ENCODE measurements around the gene SH2D3C.

The SH2D3C gene

GRCh38 chr9:127698386-127698785, 80.1 kb downstream of the SH2D3C start:
- Histone ChIP-seq H3K9me2 (ENCODE audit: low read depth, low read length) (no peaks in the 10 kb centered on the region), H3K27ac (ENCODE audit: low read depth, low read length, poor library complexity, severe bottlenecking) (no peak overlapping the region), H3K79me2 (ENCODE audit: insufficient read depth, low read length) (no peaks in the 10 kb centered on the region), H3K4me3 (ENCODE audit: low read depth, low read length, poor library complexity, severe bottlenecking) (no peak overlapping the region), H3K27me3 (ENCODE audit: insufficient read depth, low read length) (no peaks in the 10 kb centered on the region; the same call in 1 of the 2 replicates), H4K20me1 (ENCODE audit: insufficient read depth, low read length) (no peaks in the 10 kb centered on the region), H3K4me2 (ENCODE audit: low read length) (no peak overlapping the region), H2AFZ (ENCODE audit: low read length) (no peak overlapping the region), H3K9me3 (ENCODE audit: low read length) (no peaks in the 10 kb centered on the region), H3K4me1 (ENCODE audit: insufficient read depth, low read length, severe bottlenecking) (peaks cover 10% of the 10 kb centered on the region), H3K36me3 (ENCODE audit: insufficient read depth, low read length) (no peaks in the 10 kb centered on the region), H3K9ac (ENCODE audit: low read length) (no peak overlapping the region), H3F3A (ENCODE audit: insufficient read depth, low read length) (no peaks in the 10 kb centered on the region; the same call in 1 of the 2 replicates)
- TF ChIP-seq CTCF (IDR thresholded peaks at IDR 0.05; ENCODE audit: low read length) (no peak), EZH2 (IDR thresholded peaks at IDR 0.05; ENCODE audit: borderline replicate concordance, low read length) (no peak)

GRCh38 chr9:127697575-127697974, 80.9 kb downstream of the SH2D3C start:
- Histone ChIP-seq H3K9me3 (ENCODE audit: low read length) (no peaks in the 10 kb centered on the region), H4K20me1 (ENCODE audit: insufficient read depth, low read length) (no peaks in the 10 kb centered on the region)

GRCh38 chr9:127694890-127695720, 83.4 kb downstream of the SH2D3C start:
- Histone ChIP-seq H3K4me3 (ENCODE audit: low read depth, low read length, poor library complexity, severe bottlenecking) (no peak overlapping the region), H3K27me3 (ENCODE audit: insufficient read depth, low read length) (no peaks in the 10 kb centered on the region; the same call in none of the 2 replicates), H3K9me2 (ENCODE audit: low read depth, low read length) (no peaks in the 10 kb centered on the region), H3K9ac (ENCODE audit: low read length) (no peak overlapping the region), H2AFZ (ENCODE audit: low read length) (no peak overlapping the region), H3K4me2 (ENCODE audit: low read length) (no peak overlapping the region), H3K79me2 (ENCODE audit: insufficient read depth, low read length) (no peaks in the 10 kb centered on the region), H4K20me1 (ENCODE audit: insufficient read depth, low read length) (no peaks in the 10 kb centered on the region), H3F3A (ENCODE audit: insufficient read depth, low read length) (no peaks in the 10 kb centered on the region), H3K9me3 (ENCODE audit: low read length) (no peaks in the 10 kb centered on the region), H3K27ac (ENCODE audit: low read depth, low read length, poor library complexity, severe bottlenecking) (no peak overlapping the region), H3K36me3 (ENCODE audit: insufficient read depth, low read length) (no peaks in the 10 kb centered on the region), H3K4me1 (ENCODE audit: insufficient read depth, low read length, severe bottlenecking) (peaks cover 10% of the 10 kb centered on the region)
- TF ChIP-seq EZH2 (IDR thresholded peaks at IDR 0.05; ENCODE audit: borderline replicate concordance, low read length) (no peak), CTCF (IDR thresholded peaks at IDR 0.05; ENCODE audit: low read length) (no peak)

More at GRCh38 chr9:127697575-127697974, 80.9 kb downstream of the SH2D3C start:
- no peak for TF ChIP-seq CTCF (IDR thresholded peaks at IDR 0.05; ENCODE audit: low read length)
- no peaks in the 10 kb centered on the region; the same call in 1 of the 2 replicates for H3K27me3 ChIP-seq (ENCODE audit: insufficient read depth, low read length)
- H3K9ac ChIP-seq (ENCODE audit: low read length): no peak overlapping the region
- H3K79me2 ChIP-seq (ENCODE audit: insufficient read depth, low read length): no peaks in the 10 kb centered on the region
- H3K27ac ChIP-seq (ENCODE audit: low read depth, low read length, poor library complexity, severe bottlenecking): no peak overlapping the region
- peaks cover 10% of the 10 kb centered on the region for H3K4me1 ChIP-seq (ENCODE audit: insufficient read depth, low read length, severe bottlenecking)
- H3K4me3 ChIP-seq (ENCODE audit: low read depth, low read length, poor library complexity, severe bottlenecking): no peak overlapping the region
- H2AFZ ChIP-seq (ENCODE audit: low read length): no peak overlapping the region
- no peaks in the 10 kb centered on the region; the same call in 1 of the 2 replicates for H3F3A ChIP-seq (ENCODE audit: insufficient read depth, low read length)
- no peaks in the 10 kb centered on the region for H3K36me3 ChIP-seq (ENCODE audit: insufficient read depth, low read length)
- no peaks in the 10 kb centered on the region for H3K9me2 ChIP-seq (ENCODE audit: low read depth, low read length)
- H3K4me2 ChIP-seq (ENCODE audit: low read length): no peak overlapping the region

Measured in OCI-LY1 (cell line).